WI38 (cell line): ENCODE measurements around the gene LGALSL.

Experiments
- H3K4me3 ChIP-seq: 2 replicates; pipeline ENCODE4 v1.5.1; 2011; ENCODE audit warnings: low read depth, mild to moderate bottlenecking, control low read depth, low read length
- TF ChIP-seq, protein P1 (sequence below): IDR thresholded peaks from 2 replicates; pipeline ENCODE4 v1.5.1; 2012; ENCODE audit warnings: low read depth, mild to moderate bottlenecking, control low read depth, low read length

The LGALSL gene

DNA sequence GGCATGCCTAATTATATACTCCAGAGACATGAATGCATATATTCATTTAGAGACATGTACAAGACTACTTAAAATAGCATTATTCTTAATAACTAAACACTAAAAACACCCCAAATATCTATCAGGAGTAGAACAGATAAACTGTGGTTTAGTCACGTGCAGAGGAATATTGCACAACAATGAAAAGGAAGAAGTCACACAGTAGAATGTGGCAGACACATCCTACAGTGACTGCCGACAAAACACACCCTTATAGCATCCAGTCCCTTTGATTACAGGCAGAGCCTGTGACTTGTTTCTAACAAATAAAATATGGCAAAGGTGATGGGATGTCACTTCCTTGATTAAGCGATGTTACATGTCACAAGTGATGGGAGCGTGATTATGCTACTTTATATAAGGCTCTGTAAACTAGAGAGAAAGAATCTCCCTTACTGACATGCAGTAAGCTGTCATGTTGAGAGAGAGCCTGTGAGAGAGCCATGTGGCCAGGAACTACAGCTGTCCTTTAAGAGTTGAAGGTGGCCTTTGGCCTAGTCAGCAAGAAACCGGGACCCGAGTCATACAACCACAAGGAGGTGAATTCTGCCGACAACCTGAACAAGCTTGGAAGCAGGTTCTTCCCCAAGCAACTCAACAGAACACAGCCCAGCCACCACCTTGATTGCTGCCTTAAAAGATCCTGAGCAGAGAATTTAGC, 39.1 kb upstream of the LGALSL start:
- TF ChIP-seq, protein P1, sequence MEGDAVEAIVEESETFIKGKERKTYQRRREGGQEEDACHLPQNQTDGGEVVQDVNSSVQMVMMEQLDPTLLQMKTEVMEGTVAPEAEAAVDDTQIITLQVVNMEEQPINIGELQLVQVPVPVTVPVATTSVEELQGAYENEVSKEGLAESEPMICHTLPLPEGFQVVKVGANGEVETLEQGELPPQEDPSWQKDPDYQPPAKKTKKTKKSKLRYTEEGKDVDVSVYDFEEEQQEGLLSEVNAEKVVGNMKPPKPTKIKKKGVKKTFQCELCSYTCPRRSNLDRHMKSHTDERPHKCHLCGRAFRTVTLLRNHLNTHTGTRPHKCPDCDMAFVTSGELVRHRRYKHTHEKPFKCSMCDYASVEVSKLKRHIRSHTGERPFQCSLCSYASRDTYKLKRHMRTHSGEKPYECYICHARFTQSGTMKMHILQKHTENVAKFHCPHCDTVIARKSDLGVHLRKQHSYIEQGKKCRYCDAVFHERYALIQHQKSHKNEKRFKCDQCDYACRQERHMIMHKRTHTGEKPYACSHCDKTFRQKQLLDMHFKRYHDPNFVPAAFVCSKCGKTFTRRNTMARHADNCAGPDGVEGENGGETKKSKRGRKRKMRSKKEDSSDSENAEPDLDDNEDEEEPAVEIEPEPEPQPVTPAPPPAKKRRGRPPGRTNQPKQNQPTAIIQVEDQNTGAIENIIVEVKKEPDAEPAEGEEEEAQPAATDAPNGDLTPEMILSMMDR = no peak
- H3K4me3 ChIP-seq = no peak overlapping the region

DNA sequence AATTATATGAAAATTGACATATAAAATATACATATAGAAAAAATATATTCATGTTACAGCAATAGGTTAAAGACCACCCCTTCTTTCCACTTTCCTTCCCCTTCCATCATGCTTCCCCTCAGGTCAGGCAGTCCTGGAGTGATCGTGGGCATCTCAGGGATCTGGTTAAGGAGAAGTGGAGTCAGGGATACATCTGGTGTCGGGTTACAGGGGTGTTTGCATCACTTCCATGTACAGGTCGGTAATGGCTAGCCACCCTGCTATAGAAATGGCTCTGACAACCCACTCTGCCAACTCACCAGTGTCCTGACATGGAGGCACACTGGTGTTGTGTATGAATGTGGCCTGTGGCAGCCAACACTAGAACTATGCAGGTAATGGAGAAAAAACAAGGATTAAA, 36.3 kb upstream of the LGALSL start:
- TF ChIP-seq, protein P1 = no peak
- H3K4me3 ChIP-seq = no peak overlapping the region

DNA sequence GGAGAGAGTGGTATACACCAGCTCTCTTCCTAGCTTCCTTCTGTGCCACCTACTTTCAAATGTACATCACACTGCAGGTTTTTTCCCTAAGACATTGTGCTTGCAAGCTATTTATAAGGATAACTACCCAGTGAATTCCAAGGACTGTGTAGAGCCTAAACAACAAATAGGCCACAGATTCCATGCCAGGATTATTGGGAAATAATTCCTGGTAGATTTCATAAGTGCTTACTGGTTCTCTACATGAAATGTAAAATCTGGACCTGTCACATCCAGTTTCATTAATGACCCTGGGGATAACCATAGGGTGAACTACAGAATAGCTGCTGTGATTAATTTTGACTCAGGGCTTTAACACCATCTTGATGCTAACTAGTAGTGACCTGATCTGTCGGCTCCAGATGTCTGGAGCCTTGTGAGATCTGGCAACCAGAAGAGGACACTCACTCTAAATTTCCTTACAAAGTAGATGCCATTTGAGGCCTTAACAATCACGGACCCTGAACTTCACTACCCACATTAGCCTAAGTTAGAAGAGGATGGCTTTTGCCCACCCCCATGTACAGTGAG, 34.3 kb upstream of the LGALSL start:
- no peak overlapping the region for H3K4me3 ChIP-seq
- TF ChIP-seq, protein P1 = no peak

DNA sequence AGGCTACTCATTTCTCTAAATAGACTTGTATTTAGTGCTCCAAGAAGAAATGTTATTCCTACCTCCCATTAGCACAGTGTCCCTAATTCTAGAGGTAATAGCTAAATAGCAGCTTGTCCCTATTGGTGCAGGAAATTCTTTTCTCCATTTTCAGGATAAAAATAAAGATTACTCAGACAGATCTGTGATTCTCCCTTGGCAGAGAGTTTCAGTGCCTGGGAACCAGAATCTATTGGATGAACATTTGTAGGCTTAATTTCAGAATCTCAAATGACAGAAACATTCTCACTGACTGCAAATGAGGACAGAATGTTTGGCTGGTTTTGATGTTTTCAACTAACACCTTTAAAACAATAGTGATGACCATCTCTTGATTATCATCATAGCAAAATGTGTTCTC, 33.3 kb upstream of the LGALSL start:
- no peak overlapping the region for H3K4me3 ChIP-seq
- TF ChIP-seq, protein P1 = no peak

DNA sequence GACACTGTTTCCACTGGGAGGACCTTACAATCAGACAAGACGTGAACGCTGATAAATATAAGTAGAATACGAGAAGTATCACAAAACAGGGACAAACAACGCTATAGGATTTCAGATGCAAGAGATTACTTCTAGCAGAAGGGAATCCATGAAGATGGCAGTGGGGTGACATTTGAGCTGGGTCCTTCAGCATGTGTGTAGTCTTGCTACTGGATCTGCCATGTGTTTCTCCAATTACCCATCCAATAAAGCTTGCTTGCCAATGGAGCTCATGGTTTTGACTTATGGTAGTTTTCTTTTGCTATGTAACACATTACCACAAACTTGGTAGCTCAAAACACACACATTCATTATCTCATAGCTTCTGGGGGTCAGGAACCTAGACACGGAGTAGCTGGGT, 32.8 kb upstream of the LGALSL start:
- TF ChIP-seq, protein P1 = no peak

DNA sequence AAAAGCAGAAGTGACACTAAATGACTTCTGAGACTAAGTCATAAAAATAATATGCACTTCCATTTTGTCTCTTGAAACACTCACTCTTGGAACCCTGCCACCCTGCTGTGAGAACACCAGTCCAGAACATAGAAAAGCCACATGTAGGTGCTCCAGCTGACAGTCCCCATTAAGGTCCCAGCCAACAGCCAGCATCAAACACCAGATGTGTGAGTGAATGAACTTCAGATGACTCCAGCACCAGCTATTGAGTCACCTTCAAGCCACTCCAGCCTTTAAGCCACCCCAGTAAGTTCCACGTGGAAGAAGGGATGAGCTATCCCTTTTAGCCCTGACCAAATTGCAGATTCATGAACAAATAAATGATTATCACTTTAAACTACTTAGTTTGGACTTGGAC, 31.5 kb upstream of the LGALSL start:
- TF ChIP-seq, protein P1 = no peak
- H3K4me3 ChIP-seq = no peak overlapping the region

More for the DNA sequence above, 32.8 kb upstream of the LGALSL start:
- H3K4me3 ChIP-seq = no peak overlapping the region

DNA sequence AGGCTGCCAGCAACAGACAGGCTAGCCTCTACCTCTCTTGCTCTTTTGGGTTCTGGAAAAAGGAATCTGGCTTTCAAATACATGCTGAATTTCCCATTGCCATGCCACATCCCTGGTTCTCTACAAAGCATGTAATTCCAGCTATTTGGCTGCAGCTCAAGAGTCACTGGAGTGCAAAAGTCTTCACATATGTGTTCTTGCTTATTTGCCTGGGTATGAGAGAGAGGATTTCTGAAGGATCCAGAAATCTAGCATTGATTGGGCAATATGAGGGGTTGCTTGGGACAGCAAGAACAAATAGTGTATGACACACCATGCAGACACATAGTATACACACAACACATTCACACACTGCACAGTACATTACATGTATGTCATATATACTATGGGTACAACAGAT, 30.7 kb upstream of the LGALSL start:
- no peak overlapping the region for H3K4me3 ChIP-seq
- TF ChIP-seq, protein P1 = no peak
